Fibroblast of the conjunctiva (primary cell): Measurements from ENCODE around the gene NEURL3.
A peak's percentile ranks its signal among the peaks of the same experiment; 100 is the strongest.

Experiments
- DNase-seq: peaks from one replicate; pipeline ENCODE4 v3.0.0-alpha.2; 2010; ENCODE audit warnings: low read depth

Gene NEURL3

DNA sequence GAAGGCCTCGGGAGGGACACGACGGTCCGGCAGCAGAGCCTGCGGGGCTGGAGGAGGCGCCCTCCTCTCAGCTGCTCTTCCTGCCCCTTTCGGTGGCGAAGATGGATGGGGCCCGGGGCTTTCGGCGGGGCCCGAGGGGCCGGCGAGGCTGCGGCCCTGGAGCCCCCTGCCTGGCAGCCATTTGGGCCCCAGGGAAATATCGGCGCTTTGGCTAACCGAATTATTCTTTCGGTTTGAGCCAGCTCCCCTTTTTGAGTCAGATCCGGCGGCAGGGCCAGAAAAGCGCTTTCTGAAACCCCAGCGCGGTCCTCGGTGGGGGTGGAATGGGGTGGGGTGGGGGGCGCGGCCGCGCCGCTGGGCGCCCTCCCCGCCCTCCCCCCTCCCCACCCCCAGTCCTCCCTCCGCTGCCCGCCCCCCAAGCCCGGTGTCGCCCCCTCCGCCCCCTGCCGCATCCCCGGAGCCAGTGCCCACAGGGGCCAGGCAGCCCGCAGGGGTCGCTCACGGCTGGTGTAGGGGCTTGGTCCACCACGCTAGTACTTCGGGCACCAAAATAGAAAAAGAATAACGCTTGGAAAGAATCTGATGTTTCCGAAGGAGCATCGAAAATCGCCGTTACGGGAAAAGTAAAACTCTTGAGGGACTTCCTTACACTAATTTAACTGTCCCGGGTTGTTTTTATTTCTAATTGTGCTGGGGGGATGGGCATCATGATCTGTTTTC is 22.3 kb upstream of the NEURL3 start:
- no peak for DNase-seq

DNA sequence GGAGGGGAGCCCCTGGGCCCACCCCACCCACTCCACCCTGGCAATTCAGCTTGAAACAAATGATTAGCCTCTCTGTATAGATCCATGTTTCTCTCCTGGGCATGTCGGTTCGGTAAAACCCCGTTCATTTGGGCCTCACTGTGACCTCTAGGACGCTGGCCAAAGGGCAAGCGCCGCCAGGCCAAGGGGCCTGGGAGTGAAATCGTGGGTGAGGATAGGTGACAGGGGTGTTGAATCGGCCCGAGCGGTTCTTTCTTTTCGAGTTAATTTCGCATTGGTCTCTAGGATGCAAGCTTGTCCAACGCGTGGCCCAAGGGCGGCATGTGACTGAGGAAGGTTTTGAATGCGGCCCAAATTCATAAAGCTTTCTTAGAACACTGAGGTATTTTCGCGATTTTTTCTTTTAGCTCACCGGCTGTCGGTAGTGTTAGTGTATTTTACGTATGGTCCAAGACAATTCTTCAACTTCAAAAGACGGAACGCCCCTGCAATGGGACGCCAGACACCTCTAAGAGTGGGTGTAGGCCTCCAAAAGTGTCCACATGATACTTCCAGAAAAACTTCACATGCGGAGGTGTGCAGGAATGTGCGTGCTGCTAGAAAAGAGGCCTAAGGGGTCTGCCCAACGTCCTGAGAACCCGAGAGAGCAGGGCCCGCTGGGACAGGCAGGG is 21.6 kb upstream of the NEURL3 start:
- DNase-seq, result no peak

DNA sequence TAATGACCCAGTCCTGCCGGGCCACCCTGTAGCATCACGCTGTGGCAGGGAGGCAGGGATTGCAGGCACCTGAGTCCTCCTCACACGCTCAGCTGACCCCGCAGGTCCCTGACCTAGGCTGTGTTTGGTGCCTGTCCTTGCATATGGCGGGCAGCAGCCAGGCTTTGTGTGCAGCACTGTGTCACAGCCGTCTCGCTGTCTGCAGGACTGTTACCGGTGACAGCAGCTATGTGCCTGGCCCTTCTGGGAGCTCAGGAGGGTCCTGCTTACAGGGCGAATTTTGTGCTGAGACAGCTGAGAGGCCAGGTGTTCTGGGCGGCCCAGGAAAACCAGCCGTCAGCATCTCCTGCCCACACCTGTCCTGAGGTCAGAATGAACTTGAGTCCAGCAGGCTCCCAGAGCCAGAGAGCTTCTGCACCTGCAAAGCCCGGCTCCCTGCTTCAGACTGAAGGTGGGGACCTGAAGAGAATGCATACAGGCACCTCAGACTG is 21.0 kb upstream of the NEURL3 start:
- DNase-seq, result no peak

- no peak for DNase-seq
Measured at GRCh38 chr2:96525211-96525507, 20.0 kb upstream of the NEURL3 start.

- no peak for DNase-seq
Measured at GRCh38 chr2:96524482-96525210, 19.5 kb upstream of the NEURL3 start.

- DNase-seq, result peak; percentile 35
Measured at GRCh38 chr2:96523659-96524481, 18.7 kb upstream of the NEURL3 start.

DNA sequence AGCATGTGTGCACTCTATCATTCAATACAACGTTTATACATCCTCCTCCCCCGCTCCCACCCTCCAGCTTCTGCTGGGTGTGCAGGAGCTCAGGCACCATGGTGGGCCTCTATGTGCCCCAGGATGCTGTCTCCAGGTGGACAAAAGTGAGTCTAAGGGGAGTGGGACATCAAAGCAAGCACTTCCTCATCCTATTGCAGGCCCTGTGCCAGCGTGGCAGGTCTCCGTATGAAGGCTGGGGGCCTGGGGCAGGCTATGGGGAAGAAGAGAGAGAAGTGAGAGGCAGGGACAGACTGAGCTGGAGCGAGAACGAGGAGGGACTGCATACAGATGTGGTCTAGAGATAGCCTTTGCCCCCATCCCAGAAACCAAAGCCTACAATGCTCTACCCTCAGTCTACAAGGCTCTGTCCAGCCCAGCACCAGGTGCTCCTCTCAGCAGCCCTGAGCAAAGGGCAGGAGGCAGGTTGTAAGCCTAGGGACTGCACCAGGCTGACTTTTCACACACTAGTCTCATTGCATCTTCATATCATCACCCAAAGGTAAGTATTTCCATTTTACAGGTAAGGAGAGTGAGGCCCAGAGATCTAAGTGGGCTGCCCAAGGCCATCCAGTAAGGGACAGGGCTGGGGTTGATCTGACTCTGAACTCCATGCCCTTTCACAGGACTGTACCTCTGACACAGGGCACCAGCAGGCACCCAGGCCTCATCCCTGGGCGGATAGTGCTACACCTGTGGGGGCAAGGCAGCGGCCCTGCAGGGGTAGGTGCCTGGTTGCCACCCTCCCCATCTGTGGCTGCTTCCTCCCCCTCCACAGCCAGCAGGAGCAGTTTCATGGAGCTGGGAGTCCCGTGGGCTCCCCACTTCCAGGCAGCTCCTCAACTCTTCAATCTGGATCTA is 17.4 kb upstream of the NEURL3 start:
- no peak for DNase-seq

DNA sequence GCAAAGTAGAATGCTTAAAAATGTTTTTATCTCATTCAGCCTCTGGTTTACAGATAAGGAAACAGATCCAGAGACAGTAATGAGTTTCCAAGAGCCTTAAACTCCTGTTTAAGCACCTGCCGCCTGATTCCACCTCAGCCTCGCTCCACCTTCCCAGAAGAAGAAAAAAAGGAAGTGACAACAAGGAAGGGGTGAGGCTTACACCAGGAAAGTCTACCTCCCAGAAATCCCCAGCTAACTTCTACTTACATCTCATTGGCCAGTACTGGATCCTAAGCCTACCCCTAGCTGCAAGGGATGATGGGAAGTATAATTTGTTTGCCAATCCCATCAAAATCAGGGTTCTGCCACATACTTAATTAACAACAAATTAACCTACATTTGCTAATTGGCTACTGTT is 16.1 kb upstream of the NEURL3 start:
- no peak for DNase-seq

- DNase-seq, result no peak
Measured at GRCh38 chr2:96520697-96521096, 15.5 kb upstream of the NEURL3 start.

GRCh38 chr2:96520231-96520630 is 15.1 kb upstream of the NEURL3 start:
- DNase-seq, result no peak

GRCh38 chr2:96517079-96517478 is 11.9 kb upstream of the NEURL3 start:
- DNase-seq, result no peak

DNA sequence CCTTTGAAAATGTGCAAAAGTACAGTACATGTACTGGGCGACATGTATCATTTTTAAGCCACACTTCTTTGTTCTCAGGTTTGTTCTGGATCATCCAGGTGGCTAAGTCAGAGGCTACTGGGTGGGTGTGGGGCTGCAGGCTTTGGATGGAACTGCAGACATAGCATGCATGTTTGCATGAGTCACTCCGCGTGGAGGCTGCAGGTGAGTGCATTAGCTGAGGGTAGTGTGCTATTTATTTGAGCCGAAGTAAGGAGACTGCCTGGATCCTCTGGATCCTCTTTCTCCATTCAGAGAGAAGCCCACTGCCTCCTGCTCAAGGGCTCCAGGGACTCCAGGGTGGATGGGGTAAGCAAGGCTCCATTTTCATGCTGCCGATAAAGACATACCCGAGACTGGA is 9.4 kb upstream of the NEURL3 start:
- DNase-seq, result no peak

GRCh38 chr2:96512341-96512740 is 7.2 kb upstream of the NEURL3 start:
- DNase-seq, result no peak

- DNase-seq, result no peak
Measured at GRCh38 chr2:96511851-96512250, 6.7 kb upstream of the NEURL3 start.

DNA sequence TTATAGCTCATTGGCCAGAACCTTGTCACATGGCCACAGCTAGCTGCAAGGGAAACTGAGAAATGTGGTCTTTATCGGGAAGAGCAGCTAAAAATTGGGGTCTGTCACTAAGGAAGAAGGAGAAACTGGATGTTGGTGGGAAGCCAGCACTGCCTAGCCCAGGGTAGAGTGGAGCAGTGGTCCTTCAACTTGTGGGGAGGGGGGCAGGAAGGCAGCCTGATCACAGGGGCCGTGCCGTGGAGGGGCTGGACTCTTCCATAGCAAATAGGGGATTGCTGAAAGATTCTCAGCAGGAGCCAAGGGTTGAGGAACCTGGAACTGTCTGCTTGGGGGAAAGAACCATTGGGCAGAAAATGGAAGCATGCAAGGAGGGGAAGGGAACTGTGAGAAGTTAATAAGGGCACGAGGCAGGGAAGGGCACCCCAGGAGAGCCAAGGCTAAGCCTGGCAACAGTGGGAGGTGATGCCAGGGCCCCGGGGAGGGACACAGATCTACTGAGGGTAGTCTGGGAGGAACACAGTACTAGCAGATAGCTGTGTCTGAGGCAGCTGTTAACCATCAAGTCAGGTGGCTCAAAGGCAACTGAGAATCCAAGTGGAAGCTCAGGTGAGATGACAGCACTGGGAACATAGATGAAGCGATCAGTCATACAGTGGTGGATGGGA is 5.9 kb upstream of the NEURL3 start:
- DNase-seq, result no peak

DNA sequence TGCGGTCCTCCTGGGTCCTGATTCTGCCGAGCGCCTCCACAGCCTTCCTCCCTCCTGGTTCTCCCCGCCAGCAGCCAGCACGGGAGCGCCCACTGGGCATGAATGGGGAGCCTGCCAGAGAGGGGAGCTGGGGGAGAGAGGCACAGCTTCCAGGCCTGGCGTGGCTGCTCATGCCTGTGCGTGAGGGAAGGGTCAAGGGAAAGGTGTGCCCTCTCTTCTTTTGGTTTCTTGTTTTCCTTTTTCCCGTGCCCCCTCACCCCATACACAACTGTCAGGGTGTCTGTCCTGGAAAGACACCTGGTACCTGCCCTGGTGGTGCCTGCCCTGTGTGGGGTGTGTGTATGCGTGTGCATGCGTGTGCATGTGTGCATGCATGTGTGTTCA is 4.7 kb upstream of the NEURL3 start:
- no peak for DNase-seq

GRCh38 chr2:96509114-96509846 is 4.1 kb upstream of the NEURL3 start:
- DNase-seq, result peak; percentile 72

GRCh38 chr2:96508521-96509113 is 3.5 kb upstream of the NEURL3 start:
- DNase-seq, result no peak

GRCh38 chr2:96507957-96508520 is 2.9 kb upstream of the NEURL3 start:
- no peak for DNase-seq

DNA sequence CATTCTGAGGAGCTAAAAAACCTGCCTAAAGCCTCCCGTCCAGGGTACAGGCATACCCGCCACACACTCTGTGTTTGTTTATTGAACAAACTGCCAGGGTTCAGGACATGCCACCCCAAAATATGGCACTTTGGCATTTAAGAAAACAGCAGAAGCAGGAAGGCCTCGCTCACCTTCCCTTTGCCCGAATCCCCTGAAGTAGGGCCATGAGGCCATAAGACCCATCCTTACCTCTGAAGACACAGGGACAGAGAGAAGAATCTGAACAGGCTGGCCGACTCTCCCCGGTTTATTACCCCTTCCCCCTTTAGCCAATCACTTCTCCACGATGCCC is 1.7 kb upstream of the NEURL3 start:
- DNase-seq, result no peak
